Measurements from ENCODE around the gene MTFP1. TPM values are rescaled to one million over a fixed set of nuclear protein-coding genes. Genes with fewer than 3 reads are reported as not detected.

Gene MTFP1
- total and polyA plus RNA-seq, 2 of the 4 experiments (the other 2 are of a cell fraction), result 7.3 to 7.7 TPM

DNA sequence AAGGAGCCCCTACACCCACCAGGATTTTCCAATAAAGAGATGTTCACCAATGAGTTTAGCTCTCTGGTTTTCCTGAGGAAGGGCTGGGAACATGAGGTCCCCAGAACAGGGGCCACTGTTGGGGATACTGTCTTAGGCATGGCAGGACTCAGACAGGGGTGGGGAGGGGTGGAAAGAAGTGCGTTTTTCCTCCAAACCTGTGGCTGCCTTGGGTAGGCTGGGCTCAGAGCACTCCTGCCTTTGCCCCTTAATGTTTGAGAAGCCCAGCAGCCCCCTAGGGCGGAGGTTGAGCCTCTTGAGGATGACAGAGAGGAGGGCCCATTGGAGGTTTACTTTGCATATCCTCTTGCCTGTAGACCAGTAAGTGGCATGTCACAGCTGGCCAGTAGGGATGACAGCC, 10.6 kb downstream of the MTFP1 start:
- dilution Hi-C loops (cut with HindIII; ENCODE audit: low sequenced_read_pairs, unreplicated experiment), result no loop called here
- in situ Hi-C loops (cut with MboI; ENCODE audit: low sequenced_read_pairs), result no loop called here
- H3K4me2 ChIP-seq (ENCODE audit: low read depth, low read length), result no peak overlapping the region
- H3K18ac ChIP-seq (ENCODE audit: low read depth, low read length), result no peak overlapping the region
- H2AFZ ChIP-seq (replicated peaks; ENCODE audit: low read length, poor library complexity), result peak overlapping the region; percentile 65
- no peak overlapping the region for H2BK5ac ChIP-seq (ENCODE audit: low read depth, low read length, poor library complexity, severe bottlenecking)
- intact Hi-C loops (cut with micrococcal nuclease), result no loop called here
- H2BK15ac ChIP-seq (ENCODE audit: low read depth, low read length), result no peak overlapping the region
- H3K9me3 ChIP-seq (ENCODE audit: control insufficient read depth, insufficient read depth, low read length), result no peaks in the 10 kb centered on the region
- no peaks in the 10 kb centered on the region for H4K20me1 ChIP-seq (ENCODE audit: insufficient read depth, low read length)
- H3K56ac ChIP-seq (ENCODE audit: extremely low read depth, insufficient read depth, low read length), result no peak overlapping the region
- no TSS peak for BruUV-seq (replicated peaks)
- ChIA-PET CTCF (no interaction called here), POLR2A (ENCODE audit: unreplicated experiment) (no interaction called here)
- no peak overlapping the region for H2AK9ac ChIP-seq (replicated peaks; ENCODE audit: low read depth, low read length, poor library complexity)
- 70% methylated on average over 2 of the region's 2 CpGs; no CpG with 5 or more reads in 1 of the 2 experiments for WGBS, 2 experiments (ENCODE audit: extremely low coverage in 2 of 2, insufficient read length in 1 of 2)
- H3K23ac ChIP-seq (ENCODE audit: low read depth, low read length), result no peak overlapping the region
- H3K9me1 ChIP-seq (ENCODE audit: insufficient read depth, low read length), result no peaks in the 10 kb centered on the region; the same call in 1 of the 2 replicates
- H3K4me3 ChIP-seq (ENCODE audit: insufficient read depth, low read depth, low read length), result no peak overlapping the region
- H4K91ac ChIP-seq (ENCODE audit: insufficient read depth, low read depth, low read length), result no peak overlapping the region
- H4K5ac ChIP-seq (ENCODE audit: low read depth, low read length), result no peak overlapping the region
- H2AK5ac ChIP-seq (ENCODE audit: low read depth, low read length), result no peak overlapping the region
- no peak overlapping the region for H3K27ac ChIP-seq (ENCODE audit: insufficient read depth, low read length)
- H3K14ac ChIP-seq (replicated peaks; ENCODE audit: low read depth, low read length), result no peak overlapping the region
- no peaks in the 10 kb centered on the region for H3K79me1 ChIP-seq (ENCODE audit: low read depth in 1 of 2, low read length in 2 of 2)
- H3K36me3 ChIP-seq (ENCODE audit: control insufficient read depth, insufficient read depth, low read length), result no peaks in the 10 kb centered on the region
- no peak for ATAC-seq (ENCODE audit: low read depth)
- no peaks in the 10 kb centered on the region for H3K4me1 ChIP-seq (ENCODE audit: control insufficient read depth, insufficient read depth, low read length)
- H3K27me3 ChIP-seq (ENCODE audit: control insufficient read depth, insufficient read depth, low read length), result peaks cover 12% of the 10 kb centered on the region
- no peak for DNase-seq
- H3K4ac ChIP-seq (ENCODE audit: low read depth, low read length), result no peak overlapping the region
- no peak for TF ChIP-seq MAFK (IDR thresholded peaks at IDR 0.05; ENCODE audit: low read depth, low read length)
- TF ChIP-seq, protein P1, sequence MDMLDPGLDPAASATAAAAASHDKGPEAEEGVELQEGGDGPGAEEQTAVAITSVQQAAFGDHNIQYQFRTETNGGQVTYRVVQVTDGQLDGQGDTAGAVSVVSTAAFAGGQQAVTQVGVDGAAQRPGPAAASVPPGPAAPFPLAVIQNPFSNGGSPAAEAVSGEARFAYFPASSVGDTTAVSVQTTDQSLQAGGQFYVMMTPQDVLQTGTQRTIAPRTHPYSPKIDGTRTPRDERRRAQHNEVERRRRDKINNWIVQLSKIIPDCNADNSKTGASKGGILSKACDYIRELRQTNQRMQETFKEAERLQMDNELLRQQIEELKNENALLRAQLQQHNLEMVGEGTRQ (IDR thresholded peaks at IDR 0.05; ENCODE audit: low read depth, low read length), result no peak
- no peak for TF ChIP-seq MXI1 (IDR thresholded peaks at IDR 0.05; ENCODE audit: borderline replicate concordance, low read depth, low read length)
- TF ChIP-seq, protein P2, sequence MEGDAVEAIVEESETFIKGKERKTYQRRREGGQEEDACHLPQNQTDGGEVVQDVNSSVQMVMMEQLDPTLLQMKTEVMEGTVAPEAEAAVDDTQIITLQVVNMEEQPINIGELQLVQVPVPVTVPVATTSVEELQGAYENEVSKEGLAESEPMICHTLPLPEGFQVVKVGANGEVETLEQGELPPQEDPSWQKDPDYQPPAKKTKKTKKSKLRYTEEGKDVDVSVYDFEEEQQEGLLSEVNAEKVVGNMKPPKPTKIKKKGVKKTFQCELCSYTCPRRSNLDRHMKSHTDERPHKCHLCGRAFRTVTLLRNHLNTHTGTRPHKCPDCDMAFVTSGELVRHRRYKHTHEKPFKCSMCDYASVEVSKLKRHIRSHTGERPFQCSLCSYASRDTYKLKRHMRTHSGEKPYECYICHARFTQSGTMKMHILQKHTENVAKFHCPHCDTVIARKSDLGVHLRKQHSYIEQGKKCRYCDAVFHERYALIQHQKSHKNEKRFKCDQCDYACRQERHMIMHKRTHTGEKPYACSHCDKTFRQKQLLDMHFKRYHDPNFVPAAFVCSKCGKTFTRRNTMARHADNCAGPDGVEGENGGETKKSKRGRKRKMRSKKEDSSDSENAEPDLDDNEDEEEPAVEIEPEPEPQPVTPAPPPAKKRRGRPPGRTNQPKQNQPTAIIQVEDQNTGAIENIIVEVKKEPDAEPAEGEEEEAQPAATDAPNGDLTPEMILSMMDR (conservative IDR thresholded peaks at IDR 0.05; ENCODE audit: low read depth, low read length), result no peak
- no peak for TF ChIP-seq CEBPB (IDR thresholded peaks at IDR 0.05; ENCODE audit: low read depth, low read length)
- TF ChIP-seq FOS (IDR thresholded peaks at IDR 0.05; ENCODE audit: low read depth, low read length), result no peak
- no peak for TF ChIP-seq RFX5 (IDR thresholded peaks at IDR 0.05; ENCODE audit: low read depth, low read length)
- TF ChIP-seq POLR2A (IDR thresholded peaks at IDR 0.05; ENCODE audit: low read depth, low read length), result no peak
- TF ChIP-seq CHD1 (IDR thresholded peaks at IDR 0.05; ENCODE audit: low read depth, low read length), result no peak
- TF ChIP-seq NFE2L2 (IDR thresholded peaks at IDR 0.05; ENCODE audit: low read depth, low read length), result no peak
- no peak overlapping the region for H3K9ac ChIP-seq (ENCODE audit: low read depth, low read length)
- no peak overlapping the region for H2BK120ac ChIP-seq (ENCODE audit: low read depth, low read length)
- peak overlapping the region; percentile 69 to 81; a peak in 2 of 4 replicates for H4K8ac ChIP-seq (ENCODE audit: low read depth in 2 of 2, low read length in 2 of 2)
- no peak overlapping the region for H2BK20ac ChIP-seq (ENCODE audit: low read depth, low read length)
